ENCODE results near the gene CHKA. TPM values are rescaled to one million over a fixed set of nuclear protein-coding genes. Genes with fewer than 3 reads are reported as not detected.

Gene CHKA
- total RNA-seq, 1 donor from 2014 or later, result 15.3 TPM

GRCh38 chr11:68002938-68003845, 118.0 kb downstream of the CHKA start:
- DNase-seq (ENCODE audit: low read depth), result no peak

Small RNA genes within 50 kb of the gene (microRNA-seq; reads per million reads assigned to microRNA genes)
- not detected for gene MIR4691
- gene MIR6753, result not detected
- not detected for gene MIR7113

Other genes with a start within 250 kb of the CHKA start
- gene UNC93B1, start 117.3 kb downstream of the CHKA start, total RNA-seq, result 25.0 and 32.4 TPM in 2 replicates
- gene ALDH3B1, start 111.1 kb downstream of the CHKA start, total RNA-seq, result 36.6 and 68.4 TPM in 2 replicates
- gene NDUFS8, start 90.7 kb downstream of the CHKA start, total RNA-seq, result 154 and 195 TPM in 2 replicates
- 25.8 and 33.1 TPM in 2 replicates for gene TCIRG1, start 82.4 kb downstream of the CHKA start, total RNA-seq
- 40.6 and 42.3 TPM in 2 replicates for gene KMT5B, start 91.9 kb upstream of the CHKA start, total RNA-seq
- 78.5 and 87.0 TPM in 2 replicates for gene C11orf24, start 150.6 kb upstream of the CHKA start, total RNA-seq
- gene LRP5, start 191.2 kb upstream of the CHKA start, total RNA-seq, result 48.8 and 67.2 TPM in 2 replicates